Spleen (tissue), 11 donors: Measurements from ENCODE around the gene ZNF292. TPM values are rescaled to one million over a fixed set of nuclear protein-coding genes. Genes with fewer than 3 reads are reported as not detected.

Experiments
- DNase-seq: peaks from one replicate; pipeline ENCODE4 v3.0.0-alpha.2; 2020
- H3K27ac ChIP-seq, 8 donors: fragments of 200-600 bp; sonication (generic) in 7 of 8; 1 replicate in 4 of 8; 2 replicates in 4 of 8; pipeline versions ENCODE4 v1.5.0 to v1.8.0; 2016 to 2021; ENCODE audit warnings: inconsistent platforms in 4 of 8, mild to moderate bottlenecking in 4 of 8, moderate library complexity in 1 of 8
- H3K27me3 ChIP-seq, 7 donors: fragments of 200-600 bp; sonication (generic) in 6 of 7; replicated peaks in 1 of 7; 1 replicate in 4 of 7; 2 replicates in 3 of 7; pipeline versions ENCODE4 v1.5.0 to v1.8.0; 2016 to 2021; ENCODE audit warnings: inconsistent platforms in 3 of 7, mild to moderate bottlenecking in 1 of 7
- H3K36me3 ChIP-seq, 6 donors: fragments of 200-600 bp; sonication (generic) in 5 of 6; 1 replicate in 4 of 6; 2 replicates in 2 of 6; pipeline versions ENCODE4 v1.5.0 to v1.8.0; 2016 to 2021; ENCODE audit warnings: inconsistent platforms in 2 of 6
- H3K4me1 ChIP-seq, 6 donors: fragments of 200-600 bp; sonication (generic) in 5 of 6; 1 replicate in 3 of 6; 2 replicates in 3 of 6; pipeline versions ENCODE4 v1.5.0 to v1.8.0; 2016 to 2021; ENCODE audit warnings: inconsistent platforms in 3 of 6
- H3K4me3 ChIP-seq, 8 donors: fragments of 200-600 bp; sonication (generic) in 7 of 8; 1 replicate in 4 of 8; 2 replicates in 4 of 8; pipeline versions ENCODE4 v1.5.0 to v1.8.0; 2016 to 2021; ENCODE audit warnings: inconsistent platforms in 4 of 8, mild to moderate bottlenecking in 4 of 8, moderate library complexity in 2 of 8
- H3K9me3 ChIP-seq, 8 donors: fragments of 200-600 bp; sonication (generic) in 7 of 8; 1 replicate in 4 of 8; 2 replicates in 4 of 8; pipeline versions ENCODE4 v1.5.0 to v1.8.0; 2016 to 2021; ENCODE audit warnings: inconsistent platforms in 4 of 8
- CTCF ChIP-seq, 11 experiments: fragments of 200-600 bp in 7 of 11; fragments of 450-650 bp in 4 of 11; sonication (generic) in 4 of 11; IDR thresholded peaks in 8 of 11; conservative IDR thresholded peaks in 3 of 11; 1 replicate in 7 of 11; 2 replicates in 4 of 11; pipeline versions ENCODE4 v1.4.0 to v1.8.0; 2016 to 2021; ENCODE audit warnings: antibody characterized with exemption in 11 of 11, inconsistent platforms in 4 of 11, mild to moderate bottlenecking in 1 of 11
- POLR2A ChIP-seq, 3 donors: fragments of 450-650 bp; IDR thresholded peaks; one replicate each; pipeline ENCODE4 v1.5.1; 2017; ENCODE audit warnings: antibody characterized with exemption in 3 of 3, mild to moderate bottlenecking in 1 of 3
- POLR2AphosphoS5 ChIP-seq, 3 donors: sonication (generic); formaldehyde crosslinking; IDR thresholded peaks; one replicate each; pipeline ENCODE4 v1.5.1; 2017; ENCODE audit warnings: antibody characterized with exemption in 3 of 3
- WGBS, 5 donors: extraction: QIAGEN DNeasy Blood & Tissue Kit in 3 of 5; methylation state at CpG; one replicate each; pipeline versions ENCODE4 v1.1.5 to v1.1.7; 2013 to 2018; 5-methylcytosine and 5-hydroxymethylcytosine counted together
- intact Hi-C: fragments of 100-400 bp; cut with DNase I; formaldehyde crosslinking; loops from one replicate; pipeline ENCODE4 v1.15.0; 2023; ENCODE audit warnings: low total_unique reads
- polyA plus RNA-seq, 3 donors: library from polyadenylated mRNA; stranded (reverse); fragments of 200-250 nt; gene quantifications; one replicate each; pipeline ENCODE4 v1.2.1, GENCODE V29; 2013
- total RNA-seq, 7 donors: library from RNA; depleted of rRNA in 3 of 7; stranded (reverse); fragments of >200 nt in 3 of 7; fragmentation: NEBNext Ultra II Directional in 4 of 7; extraction: Animal tissue kit (Norgen Biotek cat#: 25700) in 4 of 7; gene quantifications; one replicate each; pipeline versions ENCODE4 v1.1.0 to v1.2.1, GENCODE V29; 2016 to 2021
- donor health status: healthy with polysubstance abuse.
- donor health status: DM: no; HTN: no; CAD: no; lungs with moderate emphysema.
- donor health status: DM: no; HTN: no; CAD: no.
- donor health status: Bipolar disorder and iron deficiency.
- donor health status: healthy.
- donor health status: DM: no; HTN: no; CAD: no.
- donor health status: DM: yes; HTN: yes; CAD: no.

The ZNF292 gene
- total and polyA plus RNA-seq, 10 donors, result 5.1 to 76.2 (median 50.2) TPM

GRCh38 chr6:87213364-87213763, 58.0 kb downstream of the ZNF292 start:
- Histone ChIP-seq H3K27ac (peak overlapping the region in 3 of 8 donors; percentile 4 to 41 (median 6)), H3K4me1 (peaks cover 0 to 68% (median 11%) of the 10 kb centered on the region in 6 donors), H3K9me3 (no peaks in the 10 kb centered on the region), H3K27me3 (no peaks in the 10 kb centered on the region), H3K4me3 (no peak overlapping the region), H3K36me3 (peaks cover 0 to 36% (median 10%) of the 10 kb centered on the region in 6 donors)
- no peak for DNase-seq
- intact Hi-C loops, result no loop called here
- TF ChIP-seq POLR2A (IDR thresholded peaks at IDR 0.05) (no peak), POLR2AphosphoS5 (IDR thresholded peaks at IDR 0.05) (no peak), CTCF (IDR thresholded peaks at IDR 0.05 in 8 of 11, conservative IDR thresholded peaks at IDR 0.05 in 3 of 11) (no peak)
- 73 to 91% (median 84%) methylated on average over 5 of the region's 5 CpGs for WGBS, 5 donors

- H3K27me3 ChIP-seq, result no peaks in the 10 kb centered on the region
- no peak overlapping the region for H3K4me3 ChIP-seq
- no peak for DNase-seq
- TF ChIP-seq POLR2A (IDR thresholded peaks at IDR 0.05), result no peak
- no peak for TF ChIP-seq CTCF (IDR thresholded peaks at IDR 0.05 in 8 of 11, conservative IDR thresholded peaks at IDR 0.05 in 3 of 11)
- no peak for TF ChIP-seq POLR2AphosphoS5 (IDR thresholded peaks at IDR 0.05)
- intact Hi-C loops, result loop anchor here (2.0 kb wide), 1 partner anchor 18 kb away; no protein-coding TSS in a partner anchor
- H3K9me3 ChIP-seq, result no peaks in the 10 kb centered on the region
- peaks cover 0 to 53% (median 3%) of the 10 kb centered on the region in 6 donors for H3K4me1 ChIP-seq
- peaks cover 0 to 51% (median 21%) of the 10 kb centered on the region in 6 donors for H3K36me3 ChIP-seq
- peak overlapping the region in 1 of 8 donors; percentile 16 for H3K27ac ChIP-seq
Measured at GRCh38 chr6:87214831-87215230, 59.5 kb downstream of the ZNF292 start.

- Histone ChIP-seq H3K36me3 (peaks cover 0 to 100% (median 54%) of the 10 kb centered on the region in 6 donors), H3K4me1 (peaks cover 0 to 6% (median 0%) of the 10 kb centered on the region in 6 donors), H3K9me3 (no peaks in the 10 kb centered on the region), H3K27ac (no peak overlapping the region), H3K4me3 (no peak overlapping the region), H3K27me3 (no peaks in the 10 kb centered on the region)
- WGBS, 5 donors, result 83 to 97% (median 97%) methylated on average over 1 of the region's 1 CpG
- intact Hi-C loops, result no loop called here
- no peak for TF ChIP-seq POLR2A (IDR thresholded peaks at IDR 0.05)
- TF ChIP-seq POLR2AphosphoS5 (IDR thresholded peaks at IDR 0.05), result no peak
- no peak for TF ChIP-seq CTCF (IDR thresholded peaks at IDR 0.05 in 8 of 11, conservative IDR thresholded peaks at IDR 0.05 in 3 of 11)
- no peak for DNase-seq
Measured at GRCh38 chr6:87220997-87221396, 65.6 kb downstream of the ZNF292 start.

- Histone ChIP-seq H3K36me3 (peaks cover 0 to 94% (median 50%) of the 10 kb centered on the region in 6 donors), H3K4me3 (no peak overlapping the region), H3K27me3 (no peaks in the 10 kb centered on the region), H3K27ac (no peak overlapping the region), H3K4me1 (peaks cover 0 to 6% (median 0%) of the 10 kb centered on the region in 6 donors), H3K9me3 (no peaks in the 10 kb centered on the region)
- no peak for DNase-seq
- WGBS, 5 donors, result 95 to 100% (median 97%) methylated on average over 1 of the region's 1 CpG
- intact Hi-C loops, result no loop called here
- no peak for TF ChIP-seq POLR2AphosphoS5 (IDR thresholded peaks at IDR 0.05)
- no peak for TF ChIP-seq CTCF (IDR thresholded peaks at IDR 0.05 in 8 of 11, conservative IDR thresholded peaks at IDR 0.05 in 3 of 11)
- no peak for TF ChIP-seq POLR2A (IDR thresholded peaks at IDR 0.05)
Measured at GRCh38 chr6:87222676-87223075, 67.3 kb downstream of the ZNF292 start.
